ENCODE results near the gene OLFML2A.

DNA sequence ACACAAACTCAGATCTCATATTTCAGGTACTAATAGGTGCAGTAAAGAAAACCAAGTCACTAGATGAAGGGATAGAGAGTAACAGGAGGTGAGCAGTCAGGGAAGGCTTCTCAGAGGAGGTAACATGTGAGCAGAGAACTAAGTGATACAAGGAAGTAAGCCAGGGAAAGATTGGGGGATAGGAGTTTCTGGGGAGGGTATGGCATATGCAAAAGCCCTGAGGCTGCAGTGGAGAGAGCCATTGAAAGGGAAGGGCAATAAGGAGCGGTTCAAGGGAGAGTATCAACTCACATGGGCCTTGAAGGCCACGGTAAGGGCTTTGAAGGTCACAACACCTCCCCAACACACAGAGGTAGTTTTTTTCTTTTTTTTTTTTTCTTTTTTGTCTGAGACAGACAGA lies 6.9 kb downstream of the OLFML2A start:
- TF ChIP-seq, protein P1, sequence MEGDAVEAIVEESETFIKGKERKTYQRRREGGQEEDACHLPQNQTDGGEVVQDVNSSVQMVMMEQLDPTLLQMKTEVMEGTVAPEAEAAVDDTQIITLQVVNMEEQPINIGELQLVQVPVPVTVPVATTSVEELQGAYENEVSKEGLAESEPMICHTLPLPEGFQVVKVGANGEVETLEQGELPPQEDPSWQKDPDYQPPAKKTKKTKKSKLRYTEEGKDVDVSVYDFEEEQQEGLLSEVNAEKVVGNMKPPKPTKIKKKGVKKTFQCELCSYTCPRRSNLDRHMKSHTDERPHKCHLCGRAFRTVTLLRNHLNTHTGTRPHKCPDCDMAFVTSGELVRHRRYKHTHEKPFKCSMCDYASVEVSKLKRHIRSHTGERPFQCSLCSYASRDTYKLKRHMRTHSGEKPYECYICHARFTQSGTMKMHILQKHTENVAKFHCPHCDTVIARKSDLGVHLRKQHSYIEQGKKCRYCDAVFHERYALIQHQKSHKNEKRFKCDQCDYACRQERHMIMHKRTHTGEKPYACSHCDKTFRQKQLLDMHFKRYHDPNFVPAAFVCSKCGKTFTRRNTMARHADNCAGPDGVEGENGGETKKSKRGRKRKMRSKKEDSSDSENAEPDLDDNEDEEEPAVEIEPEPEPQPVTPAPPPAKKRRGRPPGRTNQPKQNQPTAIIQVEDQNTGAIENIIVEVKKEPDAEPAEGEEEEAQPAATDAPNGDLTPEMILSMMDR (IDR thresholded peaks at IDR 0.05) = no peak
- no peak for TF ChIP-seq POLR2A (IDR thresholded peaks at IDR 0.05)
- no peak for TF ChIP-seq EP300 (IDR thresholded peaks at IDR 0.05)

All from upper lobe of left lung (tissue), 4 donors.